IMR-90 (cell line): ENCODE results near the gene MEIS3.

ENCODE experiments used
- BHLHE40 ChIP-seq: fragments of 150-350 bp; IDR thresholded peaks from 2 replicates; pipeline ENCODE4 v1.6.1; 2016; ENCODE audit warnings: mild to moderate bottlenecking, low read depth, low read length
- MAFK ChIP-seq: IDR thresholded peaks from 2 replicates; pipeline ENCODE4 v1.6.1; 2012; ENCODE audit warnings: low read depth, low read length, improper control_type of control experiment
- POLR2A ChIP-seq: IDR thresholded peaks from 2 replicates; pipeline ENCODE4 v1.6.1; 2012; ENCODE audit warnings: mild to moderate bottlenecking, low read depth, low read length
- RAD21 ChIP-seq: IDR thresholded peaks from 2 replicates; pipeline ENCODE4 v1.6.1; 2012; ENCODE audit warnings: low read length, improper control_type of control experiment
- RFX5 ChIP-seq: IDR thresholded peaks from 2 replicates; pipeline ENCODE4 v1.8.0; 2012; ENCODE audit warnings: low read depth, mild to moderate bottlenecking, low read length, moderate library complexity
- TF ChIP-seq, protein P1 (sequence below): fragments of 150-350 bp; IDR thresholded peaks from 2 replicates; pipeline ENCODE4 v1.6.1; 2017; ENCODE audit warnings: mild to moderate bottlenecking, antibody characterized with exemption, low read length, low read depth
- TF ChIP-seq, protein P2 (sequence below): conservative IDR thresholded peaks from 2 replicates; pipeline ENCODE4 v1.5.1; 2012; ENCODE audit warnings: mild to moderate bottlenecking, low read depth, low read length, improper control_type of control experiment
- TF ChIP-seq, protein P3 (sequence below): fragments of 150-350 bp; IDR thresholded peaks from 2 replicates; pipeline ENCODE4 v1.6.1; 2016; ENCODE audit warnings: low read depth, mild to moderate bottlenecking, low read length, moderate library complexity, borderline replicate concordance

DNA sequence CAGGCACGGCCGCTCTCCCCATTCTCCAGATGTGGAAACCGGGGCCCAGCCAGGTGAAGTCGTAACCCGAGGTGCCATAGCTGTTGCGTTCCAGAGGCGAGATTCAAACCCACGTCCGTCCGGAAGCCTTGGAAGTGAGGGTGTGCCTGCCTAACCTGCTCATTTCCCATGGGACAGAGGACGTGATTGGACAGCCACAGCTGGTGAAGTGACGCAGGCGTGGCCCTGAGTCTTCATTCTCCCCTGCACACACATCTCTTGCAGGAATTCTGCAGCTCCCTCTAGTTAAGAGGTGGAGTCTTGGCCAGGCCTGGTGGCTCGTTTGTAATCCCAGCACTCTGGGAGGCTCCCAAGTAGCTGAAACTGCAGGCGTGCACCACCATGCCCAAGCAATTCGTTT, 16.8 kb downstream of the MEIS3 start:
- TF ChIP-seq BHLHE40 (no peak), POLR2A (no peak), RAD21 (no peak), RFX5 (no peak), MAFK (no peak)
- TF ChIP-seq, protein P1, sequence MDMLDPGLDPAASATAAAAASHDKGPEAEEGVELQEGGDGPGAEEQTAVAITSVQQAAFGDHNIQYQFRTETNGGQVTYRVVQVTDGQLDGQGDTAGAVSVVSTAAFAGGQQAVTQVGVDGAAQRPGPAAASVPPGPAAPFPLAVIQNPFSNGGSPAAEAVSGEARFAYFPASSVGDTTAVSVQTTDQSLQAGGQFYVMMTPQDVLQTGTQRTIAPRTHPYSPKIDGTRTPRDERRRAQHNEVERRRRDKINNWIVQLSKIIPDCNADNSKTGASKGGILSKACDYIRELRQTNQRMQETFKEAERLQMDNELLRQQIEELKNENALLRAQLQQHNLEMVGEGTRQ = no peak
- TF ChIP-seq, protein P2, sequence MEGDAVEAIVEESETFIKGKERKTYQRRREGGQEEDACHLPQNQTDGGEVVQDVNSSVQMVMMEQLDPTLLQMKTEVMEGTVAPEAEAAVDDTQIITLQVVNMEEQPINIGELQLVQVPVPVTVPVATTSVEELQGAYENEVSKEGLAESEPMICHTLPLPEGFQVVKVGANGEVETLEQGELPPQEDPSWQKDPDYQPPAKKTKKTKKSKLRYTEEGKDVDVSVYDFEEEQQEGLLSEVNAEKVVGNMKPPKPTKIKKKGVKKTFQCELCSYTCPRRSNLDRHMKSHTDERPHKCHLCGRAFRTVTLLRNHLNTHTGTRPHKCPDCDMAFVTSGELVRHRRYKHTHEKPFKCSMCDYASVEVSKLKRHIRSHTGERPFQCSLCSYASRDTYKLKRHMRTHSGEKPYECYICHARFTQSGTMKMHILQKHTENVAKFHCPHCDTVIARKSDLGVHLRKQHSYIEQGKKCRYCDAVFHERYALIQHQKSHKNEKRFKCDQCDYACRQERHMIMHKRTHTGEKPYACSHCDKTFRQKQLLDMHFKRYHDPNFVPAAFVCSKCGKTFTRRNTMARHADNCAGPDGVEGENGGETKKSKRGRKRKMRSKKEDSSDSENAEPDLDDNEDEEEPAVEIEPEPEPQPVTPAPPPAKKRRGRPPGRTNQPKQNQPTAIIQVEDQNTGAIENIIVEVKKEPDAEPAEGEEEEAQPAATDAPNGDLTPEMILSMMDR = no peak
- TF ChIP-seq, protein P3, sequence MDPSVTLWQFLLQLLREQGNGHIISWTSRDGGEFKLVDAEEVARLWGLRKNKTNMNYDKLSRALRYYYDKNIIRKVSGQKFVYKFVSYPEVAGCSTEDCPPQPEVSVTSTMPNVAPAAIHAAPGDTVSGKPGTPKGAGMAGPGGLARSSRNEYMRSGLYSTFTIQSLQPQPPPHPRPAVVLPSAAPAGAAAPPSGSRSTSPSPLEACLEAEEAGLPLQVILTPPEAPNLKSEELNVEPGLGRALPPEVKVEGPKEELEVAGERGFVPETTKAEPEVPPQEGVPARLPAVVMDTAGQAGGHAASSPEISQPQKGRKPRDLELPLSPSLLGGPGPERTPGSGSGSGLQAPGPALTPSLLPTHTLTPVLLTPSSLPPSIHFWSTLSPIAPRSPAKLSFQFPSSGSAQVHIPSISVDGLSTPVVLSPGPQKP = no peak
